ENCODE data around the gene MIOX.

Gene MIOX

DNA sequence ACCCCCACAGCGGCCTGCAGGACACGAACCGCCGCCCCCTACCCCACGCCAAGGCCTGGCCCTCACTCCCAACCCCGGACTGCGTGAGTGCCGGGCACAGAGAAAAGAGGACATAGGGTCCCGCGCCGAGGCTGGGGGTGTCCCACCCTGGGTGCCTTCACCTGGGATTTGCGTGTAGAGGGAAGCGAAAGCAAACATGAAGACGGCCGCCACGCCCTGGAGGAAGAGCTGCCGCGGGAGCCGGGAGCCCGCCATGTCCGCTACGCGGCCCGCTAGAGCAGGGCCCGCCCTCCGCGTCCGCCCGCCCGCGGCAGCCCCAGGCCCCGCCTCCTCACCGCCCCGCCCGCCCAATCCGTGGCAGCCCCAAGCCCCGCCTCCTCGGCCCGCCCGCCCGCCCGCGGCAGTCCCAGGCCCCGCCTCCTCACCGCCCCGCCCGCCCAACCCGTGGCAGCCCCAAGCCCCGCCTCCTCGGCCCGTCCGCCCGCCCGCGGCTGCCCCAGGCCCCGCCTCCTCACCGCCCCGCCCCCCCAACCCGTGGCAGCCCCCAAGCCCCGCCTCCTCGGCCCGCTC lies 20.8 kb downstream of the MIOX start, which contains the start of gene LMF2 (continued):
- TF ChIP-seq, protein P1, sequence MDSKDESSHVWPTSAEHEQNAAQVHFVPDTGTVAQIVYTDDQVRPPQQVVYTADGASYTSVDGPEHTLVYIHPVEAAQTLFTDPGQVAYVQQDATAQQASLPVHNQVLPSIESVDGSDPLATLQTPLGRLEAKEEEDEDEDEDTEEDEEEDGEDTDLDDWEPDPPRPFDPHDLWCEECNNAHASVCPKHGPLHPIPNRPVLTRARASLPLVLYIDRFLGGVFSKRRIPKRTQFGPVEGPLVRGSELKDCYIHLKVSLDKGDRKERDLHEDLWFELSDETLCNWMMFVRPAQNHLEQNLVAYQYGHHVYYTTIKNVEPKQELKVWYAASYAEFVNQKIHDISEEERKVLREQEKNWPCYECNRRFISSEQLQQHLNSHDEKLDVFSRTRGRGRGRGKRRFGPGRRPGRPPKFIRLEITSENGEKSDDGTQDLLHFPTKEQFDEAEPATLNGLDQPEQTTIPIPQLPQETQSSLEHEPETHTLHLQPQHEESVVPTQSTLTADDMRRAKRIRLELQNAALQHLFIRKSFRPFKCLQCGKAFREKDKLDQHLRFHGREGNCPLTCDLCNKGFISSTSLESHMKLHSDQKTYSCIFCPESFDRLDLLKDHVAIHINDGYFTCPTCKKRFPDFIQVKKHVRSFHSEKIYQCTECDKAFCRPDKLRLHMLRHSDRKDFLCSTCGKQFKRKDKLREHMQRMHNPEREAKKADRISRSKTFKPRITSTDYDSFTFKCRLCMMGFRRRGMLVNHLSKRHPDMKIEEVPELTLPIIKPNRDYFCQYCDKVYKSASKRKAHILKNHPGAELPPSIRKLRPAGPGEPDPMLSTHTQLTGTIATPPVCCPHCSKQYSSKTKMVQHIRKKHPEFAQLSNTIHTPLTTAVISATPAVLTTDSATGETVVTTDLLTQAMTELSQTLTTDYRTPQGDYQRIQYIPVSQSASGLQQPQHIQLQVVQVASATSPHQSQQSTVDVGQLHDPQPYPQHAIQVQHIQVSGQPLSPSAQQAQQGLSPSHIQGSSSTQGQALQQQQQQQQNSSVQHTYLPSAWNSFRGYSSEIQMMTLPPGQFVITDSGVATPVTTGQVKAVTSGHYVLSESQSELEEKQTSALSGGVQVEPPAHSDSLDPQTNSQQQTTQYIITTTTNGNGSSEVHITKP (tag by site-specific recombination; IDR thresholded peaks at IDR 0.05) = no peak
- no peak for TF ChIP-seq ZNF529 (tag by site-specific recombination; IDR thresholded peaks at IDR 0.05; ENCODE audit: insufficient replicate concordance)
- TF ChIP-seq SP2 (tag by site-specific recombination; IDR thresholded peaks at IDR 0.05) = peak; percentile 38
- no peak for TF ChIP-seq ZNF121 (tag by site-specific recombination; IDR thresholded peaks at IDR 0.05)
- no peak for TF ChIP-seq ZNF169 (tag by site-specific recombination; IDR thresholded peaks at IDR 0.05)
- TF ChIP-seq ZNF837 (tag by site-specific recombination; IDR thresholded peaks at IDR 0.05) = no peak
- no peak for TF ChIP-seq ZNF549 (tag by site-specific recombination; IDR thresholded peaks at IDR 0.05)
- TF ChIP-seq ZNF211 (tag by site-specific recombination; IDR thresholded peaks at IDR 0.05; ENCODE audit: low read depth) = no peak
- TF ChIP-seq ZNF2 (tag by site-specific recombination; IDR thresholded peaks at IDR 0.05) = 0 out of 2 replicates have a peak, but pooled peaks have one; percentile 17
- TF ChIP-seq, protein P2, sequence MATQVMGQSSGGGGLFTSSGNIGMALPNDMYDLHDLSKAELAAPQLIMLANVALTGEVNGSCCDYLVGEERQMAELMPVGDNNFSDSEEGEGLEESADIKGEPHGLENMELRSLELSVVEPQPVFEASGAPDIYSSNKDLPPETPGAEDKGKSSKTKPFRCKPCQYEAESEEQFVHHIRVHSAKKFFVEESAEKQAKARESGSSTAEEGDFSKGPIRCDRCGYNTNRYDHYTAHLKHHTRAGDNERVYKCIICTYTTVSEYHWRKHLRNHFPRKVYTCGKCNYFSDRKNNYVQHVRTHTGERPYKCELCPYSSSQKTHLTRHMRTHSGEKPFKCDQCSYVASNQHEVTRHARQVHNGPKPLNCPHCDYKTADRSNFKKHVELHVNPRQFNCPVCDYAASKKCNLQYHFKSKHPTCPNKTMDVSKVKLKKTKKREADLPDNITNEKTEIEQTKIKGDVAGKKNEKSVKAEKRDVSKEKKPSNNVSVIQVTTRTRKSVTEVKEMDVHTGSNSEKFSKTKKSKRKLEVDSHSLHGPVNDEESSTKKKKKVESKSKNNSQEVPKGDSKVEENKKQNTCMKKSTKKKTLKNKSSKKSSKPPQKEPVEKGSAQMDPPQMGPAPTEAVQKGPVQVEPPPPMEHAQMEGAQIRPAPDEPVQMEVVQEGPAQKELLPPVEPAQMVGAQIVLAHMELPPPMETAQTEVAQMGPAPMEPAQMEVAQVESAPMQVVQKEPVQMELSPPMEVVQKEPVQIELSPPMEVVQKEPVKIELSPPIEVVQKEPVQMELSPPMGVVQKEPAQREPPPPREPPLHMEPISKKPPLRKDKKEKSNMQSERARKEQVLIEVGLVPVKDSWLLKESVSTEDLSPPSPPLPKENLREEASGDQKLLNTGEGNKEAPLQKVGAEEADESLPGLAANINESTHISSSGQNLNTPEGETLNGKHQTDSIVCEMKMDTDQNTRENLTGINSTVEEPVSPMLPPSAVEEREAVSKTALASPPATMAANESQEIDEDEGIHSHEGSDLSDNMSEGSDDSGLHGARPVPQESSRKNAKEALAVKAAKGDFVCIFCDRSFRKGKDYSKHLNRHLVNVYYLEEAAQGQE (tag by site-specific recombination; IDR thresholded peaks at IDR 0.05) = no peak
- TF ChIP-seq, protein P3, sequence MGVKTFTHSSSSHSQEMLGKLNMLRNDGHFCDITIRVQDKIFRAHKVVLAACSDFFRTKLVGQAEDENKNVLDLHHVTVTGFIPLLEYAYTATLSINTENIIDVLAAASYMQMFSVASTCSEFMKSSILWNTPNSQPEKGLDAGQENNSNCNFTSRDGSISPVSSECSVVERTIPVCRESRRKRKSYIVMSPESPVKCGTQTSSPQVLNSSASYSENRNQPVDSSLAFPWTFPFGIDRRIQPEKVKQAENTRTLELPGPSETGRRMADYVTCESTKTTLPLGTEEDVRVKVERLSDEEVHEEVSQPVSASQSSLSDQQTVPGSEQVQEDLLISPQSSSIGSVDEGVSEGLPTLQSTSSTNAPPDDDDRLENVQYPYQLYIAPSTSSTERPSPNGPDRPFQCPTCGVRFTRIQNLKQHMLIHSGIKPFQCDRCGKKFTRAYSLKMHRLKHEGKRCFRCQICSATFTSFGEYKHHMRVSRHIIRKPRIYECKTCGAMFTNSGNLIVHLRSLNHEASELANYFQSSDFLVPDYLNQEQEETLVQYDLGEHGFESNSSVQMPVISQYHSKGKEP (tag by site-specific recombination; IDR thresholded peaks at IDR 0.05) = no peak
- TF ChIP-seq ZBTB20 (tag by site-specific recombination; IDR thresholded peaks at IDR 0.05) = peak; percentile 24; the same call in 1 of the 2 replicates
- TF ChIP-seq ZNF473 (tag by site-specific recombination; IDR thresholded peaks at IDR 0.05) = no peak
- peak; percentile 31; the same call in 1 of the 2 replicates for TF ChIP-seq ZFHX2 (tag by site-specific recombination; conservative IDR thresholded peaks at IDR 0.05)
- no peak for TF ChIP-seq ZNF707 (tag by site-specific recombination; IDR thresholded peaks at IDR 0.05)
- TF ChIP-seq FEZF1 (tag by site-specific recombination; IDR thresholded peaks at IDR 0.05) = no peak
- no peak for TF ChIP-seq ZNF138 (tag by site-specific recombination; IDR thresholded peaks at IDR 0.05; ENCODE audit: borderline replicate concordance)
- no peak for TF ChIP-seq ZNF133 (tag by site-specific recombination; IDR thresholded peaks at IDR 0.05)
- TF ChIP-seq ZNF776 (tag by site-specific recombination; IDR thresholded peaks at IDR 0.05; ENCODE audit: borderline replicate concordance) = no peak
- TF ChIP-seq ZNF366 (tag by site-specific recombination; conservative IDR thresholded peaks at IDR 0.05) = no peak
- no peak for TF ChIP-seq ZNF426 (tag by site-specific recombination; IDR thresholded peaks at IDR 0.05)

Measured in HEK293 (cell line).